Measurements from ENCODE around the gene SMIM36. TPM values are rescaled to one million over a fixed set of nuclear protein-coding genes. Genes with fewer than 3 reads are reported as not detected.
A peak's percentile ranks its signal among the peaks of the same experiment; 100 is the strongest.

Gene SMIM36
- total RNA-seq, 4 donors from 2014 or later: not detected

- Histone ChIP-seq H3K27ac (replicated peaks in 1 of 4) (peak overlapping the region in 2 of 4 donors; percentile 20 to 86), H3K9me3 (no peaks in the 10 kb centered on the region), H3K4me3 (no peak overlapping the region), H3K4me1 (peaks cover 18 to 56% (median 54%) of the 10 kb centered on the region in 4 donors), H3K27me3 (no peaks in the 10 kb centered on the region), H3K36me3 (no peaks in the 10 kb centered on the region)
- intact Hi-C loops (cut with DNase I): loop anchor here (5.0 kb wide), 1 partner anchor 43 kb away; no protein-coding TSS in a partner anchor
- WGBS: 79% methylated on average over 4 of the region's 4 CpGs
- DNase-seq (ENCODE audit: extremely low spot score): no peak
- TF ChIP-seq CTCF (IDR thresholded peaks at IDR 0.05) (no peak), POLR2A (IDR thresholded peaks at IDR 0.05; ENCODE audit: low read depth) (no peak), EP300 (IDR thresholded peaks at IDR 0.05) (no peak), POLR2AphosphoS5 (IDR thresholded peaks at IDR 0.05) (peak in 1 of 2 donors; percentile 55)
These were observed 56.3 kb downstream of the SMIM36 start for GRCh38 chr17:55454906-55455474.

GRCh38 chr17:55453839-55454557 is 57.3 kb downstream of the SMIM36 start:
- DNase-seq (ENCODE audit: extremely low spot score): no peak
- no peaks in the 10 kb centered on the region for H3K9me3 ChIP-seq
- H3K27ac ChIP-seq (replicated peaks in 1 of 4): peak overlapping the region; percentile 35 to 86 (median 56)
- 71% methylated on average over 6 of the region's 6 CpGs for WGBS
- no peaks in the 10 kb centered on the region for H3K27me3 ChIP-seq
- H3K36me3 ChIP-seq: no peaks in the 10 kb centered on the region
- no peak overlapping the region for H3K4me3 ChIP-seq
- peaks cover 18 to 63% (median 58%) of the 10 kb centered on the region in 4 donors for H3K4me1 ChIP-seq
- intact Hi-C loops (cut with DNase I): no loop called here
- TF ChIP-seq EP300 (IDR thresholded peaks at IDR 0.05) (no peak), POLR2AphosphoS5 (IDR thresholded peaks at IDR 0.05) (peak in 1 of 2 donors; percentile 37)

- DNase-seq (ENCODE audit: extremely low spot score): no peak
- no peak for TF ChIP-seq CTCF (IDR thresholded peaks at IDR 0.05)
- peak; percentile 74 to 81 for TF ChIP-seq POLR2AphosphoS5 (IDR thresholded peaks at IDR 0.05)
- TF ChIP-seq EP300 (IDR thresholded peaks at IDR 0.05): peak; percentile 27
- no peak overlapping the region for H3K4me3 ChIP-seq
- 16% methylated on average over 5 of the region's 5 CpGs for WGBS
- H3K27ac ChIP-seq (replicated peaks in 1 of 4): peak overlapping the region; percentile 66 to 86 (median 77)
- no peaks in the 10 kb centered on the region for H3K27me3 ChIP-seq
- H3K9me3 ChIP-seq: no peaks in the 10 kb centered on the region
- H3K4me1 ChIP-seq: peaks cover 18 to 69% (median 65%) of the 10 kb centered on the region in 4 donors
- intact Hi-C loops (cut with DNase I): no loop called here
- no peaks in the 10 kb centered on the region for H3K36me3 ChIP-seq
These were observed 59.0 kb downstream of the SMIM36 start for GRCh38 chr17:55452139-55452790.

GRCh38 chr17:55451758-55452138 is 59.5 kb downstream of the SMIM36 start:
- Histone ChIP-seq H3K4me1 (peaks cover 18 to 74% (median 69%) of the 10 kb centered on the region in 4 donors), H3K9me3 (no peaks in the 10 kb centered on the region), H3K27me3 (no peaks in the 10 kb centered on the region), H3K36me3 (no peaks in the 10 kb centered on the region), H3K27ac (replicated peaks in 1 of 4) (peak overlapping the region; percentile 66 to 86 (median 77)), H3K4me3 (no peak overlapping the region)
- 89% methylated on average over 2 of the region's 2 CpGs for WGBS
- DNase-seq (ENCODE audit: extremely low spot score): no peak
- TF ChIP-seq POLR2AphosphoS5 (IDR thresholded peaks at IDR 0.05) (no peak), CTCF (IDR thresholded peaks at IDR 0.05) (no peak), POLR2A (IDR thresholded peaks at IDR 0.05; ENCODE audit: low read depth) (no peak), EP300 (IDR thresholded peaks at IDR 0.05) (no peak)
- intact Hi-C loops (cut with DNase I): no loop called here

- WGBS: 67% methylated on average over 1 of the region's 1 CpG
- H3K27ac ChIP-seq (replicated peaks in 1 of 4): peak overlapping the region; percentile 66 to 86 (median 77)
- H3K27me3 ChIP-seq: no peaks in the 10 kb centered on the region
These were observed 60.0 kb downstream of the SMIM36 start for GRCh38 chr17:55451203-55451641.

More at GRCh38 chr17:55451203-55451641, 60.0 kb downstream of the SMIM36 start:
- Histone ChIP-seq H3K36me3 (no peaks in the 10 kb centered on the region), H3K4me1 (peaks cover 18 to 79% (median 75%) of the 10 kb centered on the region in 4 donors), H3K4me3 (no peak overlapping the region), H3K9me3 (no peaks in the 10 kb centered on the region)
- no peak for DNase-seq (ENCODE audit: extremely low spot score)
- intact Hi-C loops (cut with DNase I): no loop called here
- no peak for TF ChIP-seq POLR2AphosphoS5 (IDR thresholded peaks at IDR 0.05)
- TF ChIP-seq CTCF (IDR thresholded peaks at IDR 0.05): no peak
- TF ChIP-seq POLR2A (IDR thresholded peaks at IDR 0.05; ENCODE audit: low read depth): no peak
- TF ChIP-seq EP300 (IDR thresholded peaks at IDR 0.05): no peak
